ENCODE data around the gene ONECUT1.

GRCh38 chr15:52803467-52804306 is 13.6 kb upstream of the ONECUT1 start:
- TF ChIP-seq, protein P1, sequence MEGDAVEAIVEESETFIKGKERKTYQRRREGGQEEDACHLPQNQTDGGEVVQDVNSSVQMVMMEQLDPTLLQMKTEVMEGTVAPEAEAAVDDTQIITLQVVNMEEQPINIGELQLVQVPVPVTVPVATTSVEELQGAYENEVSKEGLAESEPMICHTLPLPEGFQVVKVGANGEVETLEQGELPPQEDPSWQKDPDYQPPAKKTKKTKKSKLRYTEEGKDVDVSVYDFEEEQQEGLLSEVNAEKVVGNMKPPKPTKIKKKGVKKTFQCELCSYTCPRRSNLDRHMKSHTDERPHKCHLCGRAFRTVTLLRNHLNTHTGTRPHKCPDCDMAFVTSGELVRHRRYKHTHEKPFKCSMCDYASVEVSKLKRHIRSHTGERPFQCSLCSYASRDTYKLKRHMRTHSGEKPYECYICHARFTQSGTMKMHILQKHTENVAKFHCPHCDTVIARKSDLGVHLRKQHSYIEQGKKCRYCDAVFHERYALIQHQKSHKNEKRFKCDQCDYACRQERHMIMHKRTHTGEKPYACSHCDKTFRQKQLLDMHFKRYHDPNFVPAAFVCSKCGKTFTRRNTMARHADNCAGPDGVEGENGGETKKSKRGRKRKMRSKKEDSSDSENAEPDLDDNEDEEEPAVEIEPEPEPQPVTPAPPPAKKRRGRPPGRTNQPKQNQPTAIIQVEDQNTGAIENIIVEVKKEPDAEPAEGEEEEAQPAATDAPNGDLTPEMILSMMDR (IDR thresholded peaks at IDR 0.05; ENCODE audit: extremely low read depth in 1 of 2, insufficient read depth in 1 of 2, low read depth in 1 of 2, low read length in 2 of 2): no peak
- no peak for TF ChIP-seq POLR2A (IDR thresholded peaks at IDR 0.05; ENCODE audit: low read depth, low read length)
- no peak for TF ChIP-seq FOS (IDR thresholded peaks at IDR 0.05; ENCODE audit: borderline replicate concordance, insufficient read depth, low read length)
- TF ChIP-seq MYC (IDR thresholded peaks at IDR 0.05; ENCODE audit: low read depth, low read length): no peak
- peak; percentile 89 for TF ChIP-seq EZH2 (IDR thresholded peaks at IDR 0.05; ENCODE audit: borderline replicate concordance, low read depth, low read length, severe bottlenecking)

Measured in endothelial cell of umbilical vein (primary cell).